ENCODE measurements around the gene NT5DC1. TPM values are rescaled to one million over a fixed set of nuclear protein-coding genes. Genes with fewer than 3 reads are reported as not detected.

Gene NT5DC1
- polyA plus RNA-seq, 3 donors, result 18.2 to 39.0 (median 28.3) TPM

- no peaks in the 10 kb centered on the region for H3K27me3 ChIP-seq (ENCODE audit: control insufficient read depth in 2 of 2, insufficient read depth in 2 of 2, low read length in 2 of 2)
- H2AFZ ChIP-seq (ENCODE audit: insufficient read depth, low read depth, low read length, poor library complexity, severe bottlenecking), result no peak overlapping the region
- no peak overlapping the region for H3K9ac ChIP-seq (ENCODE audit: insufficient read depth, low read length, poor library complexity, severe bottlenecking)
- DNase-seq, result no peak
- peaks cover 0 to 7% of the 10 kb centered on the region in 2 donors for H3K36me3 ChIP-seq (replicated peaks in 1 of 2; ENCODE audit: control insufficient read depth in 1 of 2, insufficient read depth in 2 of 2, low read length in 2 of 2)
- no CpG with 5 or more reads among the region's 3 CpGs for WGBS (ENCODE audit: insufficient coverage)
- TF ChIP-seq CTCF (IDR thresholded peaks at IDR 0.05), result no peak
- no peaks in the 10 kb centered on the region for H4K20me1 ChIP-seq (ENCODE audit: insufficient read depth, low read length)
- no peaks in the 10 kb centered on the region for H3K9me3 ChIP-seq (replicated peaks in 1 of 2; ENCODE audit: control insufficient read depth in 1 of 2, insufficient read depth in 1 of 2, low read length in 2 of 2)
- no peak overlapping the region for H3K4me3 ChIP-seq (replicated peaks in 1 of 3; ENCODE audit: low read depth in 2 of 3, low read length in 3 of 3)
- no peak overlapping the region for H3K4me2 ChIP-seq (replicated peaks; ENCODE audit: extremely low read depth, low read length, poor library complexity, severe bottlenecking)
- Mint-ChIP-seq H3K36me3 (peaks cover 8 to 23% of the 10 kb centered on the region in 2 donors), H3K27me3 (ENCODE audit: low read depth in 3 of 3) (no peaks in the 10 kb centered on the region), H3K4me3 (no peak overlapping the region), H3K9me3 (no peaks in the 10 kb centered on the region), H3K4me1 (no peaks in the 10 kb centered on the region), H3K27ac (no peak overlapping the region)
- intact Hi-C loops (cut with micrococcal nuclease), result no loop called here
- H3K4me1 ChIP-seq (ENCODE audit: control insufficient read depth in 1 of 2, insufficient read depth in 2 of 2, low read length in 2 of 2), result no peaks in the 10 kb centered on the region
- H3K79me2 ChIP-seq (ENCODE audit: insufficient read depth, low read length), result no peaks in the 10 kb centered on the region
- no peak overlapping the region for H3K27ac ChIP-seq (ENCODE audit: low read depth in 1 of 2, low read length in 2 of 2)
Measured at GRCh38 chr6:116223355-116223754, 122.7 kb downstream of the NT5DC1 start.

- peak in 1 of 3 donors; percentile 6 for DNase-seq
- no peaks in the 10 kb centered on the region for H3K9me3 ChIP-seq (replicated peaks in 1 of 2; ENCODE audit: control insufficient read depth in 1 of 2, insufficient read depth in 1 of 2, low read length in 2 of 2)
- no peak overlapping the region for H3K4me3 Mint-ChIP-seq
- peaks cover 0 to 8% of the 10 kb centered on the region in 2 donors for H3K36me3 ChIP-seq (replicated peaks in 1 of 2; ENCODE audit: control insufficient read depth in 1 of 2, insufficient read depth in 2 of 2, low read length in 2 of 2)
- no peaks in the 10 kb centered on the region for H3K79me2 ChIP-seq (ENCODE audit: insufficient read depth, low read length)
- H3K4me1 ChIP-seq (ENCODE audit: control insufficient read depth in 1 of 2, insufficient read depth in 2 of 2, low read length in 2 of 2), result no peaks in the 10 kb centered on the region
- H3K4me3 ChIP-seq (replicated peaks in 1 of 3; ENCODE audit: low read depth in 2 of 3, low read length in 3 of 3), result no peak overlapping the region
- no peaks in the 10 kb centered on the region for H3K4me1 Mint-ChIP-seq
- intact Hi-C loops (cut with micrococcal nuclease), result no loop called here
- no peak overlapping the region for H3K4me2 ChIP-seq (replicated peaks; ENCODE audit: extremely low read depth, low read length, poor library complexity, severe bottlenecking)
- WGBS (ENCODE audit: insufficient coverage), result 97% methylated on average over 10 of the region's 17 CpGs
- H3K27ac ChIP-seq (ENCODE audit: low read depth in 1 of 2, low read length in 2 of 2), result no peak overlapping the region
- H3K27ac Mint-ChIP-seq, result no peak overlapping the region
- no peak for TF ChIP-seq CTCF (IDR thresholded peaks at IDR 0.05)
- no peak overlapping the region for H2AFZ ChIP-seq (ENCODE audit: insufficient read depth, low read depth, low read length, poor library complexity, severe bottlenecking)
- peaks cover 14 to 20% of the 10 kb centered on the region in 2 donors for H3K36me3 Mint-ChIP-seq
- H3K9me3 Mint-ChIP-seq, result no peaks in the 10 kb centered on the region
- no peaks in the 10 kb centered on the region for H3K27me3 ChIP-seq (ENCODE audit: control insufficient read depth in 2 of 2, insufficient read depth in 2 of 2, low read length in 2 of 2)
- no peak overlapping the region for H3K9ac ChIP-seq (ENCODE audit: insufficient read depth, low read length, poor library complexity, severe bottlenecking)
- no peaks in the 10 kb centered on the region for H4K20me1 ChIP-seq (ENCODE audit: insufficient read depth, low read length)
- peaks cover 0 to 2% (median 0%) of the 10 kb centered on the region in 3 donors for H3K27me3 Mint-ChIP-seq (ENCODE audit: low read depth in 3 of 3)
Measured at GRCh38 chr6:116229287-116229913, 128.7 kb downstream of the NT5DC1 start.
